Gastroesophageal sphincter (tissue), 4 donors: ENCODE results near the gene LIMCH1. TPM values are rescaled to one million over a fixed set of nuclear protein-coding genes. Genes with fewer than 3 reads are reported as not detected.

Experiments used
- ATAC-seq: fragments of 150-250 bp; one replicate; pipeline ENCODE4 v1.9.1; 2016; ENCODE audit warnings: mild to moderate bottlenecking, moderate library complexity
- H3K27ac ChIP-seq, 4 donors: fragments of 200-600 bp; sonication (generic) in 3 of 4; 1 replicate in 3 of 4; 2 replicates in 1 of 4; pipeline ENCODE4 v1.5.1; 2016 to 2019
- H3K27me3 ChIP-seq: fragments of 200-600 bp; sonication (generic); one replicate; pipeline ENCODE4 v1.5.1; 2019
- H3K36me3 ChIP-seq, 2 donors: fragments of 200-600 bp; sonication (generic); one replicate each; pipeline ENCODE4 v1.5.1; 2019; ENCODE audit warnings: control low read depth in 1 of 2
- H3K4me1 ChIP-seq, 3 donors: fragments of 200-600 bp; sonication (generic); 1 replicate in 2 of 3; 2 replicates in 1 of 3; pipeline ENCODE4 v1.5.1; 2016 to 2019; ENCODE audit warnings: control low read depth in 2 of 3
- H3K4me3 ChIP-seq, 2 donors: fragments of 200-600 bp; sonication (generic); one replicate each; pipeline ENCODE4 v1.5.1; 2019; ENCODE audit warnings: mild to moderate bottlenecking in 1 of 2, moderate library complexity in 1 of 2
- H3K9me3 ChIP-seq, 3 donors: fragments of 200-600 bp; sonication (generic); one replicate each; pipeline ENCODE4 v1.5.1; 2017 to 2019; ENCODE audit warnings: control low read depth in 2 of 3
- EP300 ChIP-seq: sonication (generic); formaldehyde crosslinking; IDR thresholded peaks from one replicate; pipeline ENCODE4 v1.6.1; 2017; ENCODE audit warnings: antibody characterized with exemption, mild to moderate bottlenecking
- POLR2A ChIP-seq, 2 donors: fragments of 450-650 bp; IDR thresholded peaks; one replicate each; pipeline ENCODE4 v1.6.1; 2017; ENCODE audit warnings: antibody characterized with exemption in 2 of 2, mild to moderate bottlenecking in 2 of 2, moderate library complexity in 1 of 2
- POLR2AphosphoS5 ChIP-seq: sonication (generic); formaldehyde crosslinking; IDR thresholded peaks from one replicate; pipeline ENCODE4 v1.6.1; 2017; ENCODE audit warnings: antibody characterized with exemption
- WGBS, 2 donors: methylation state at CpG; one replicate each; pipeline ENCODE4 v1.1.5; 2018; ENCODE audit warnings: low coverage in 1 of 2; 5-methylcytosine and 5-hydroxymethylcytosine counted together
- total RNA-seq, 4 donors: library from RNA; depleted of rRNA; stranded (reverse); fragments of >200 nt; gene quantifications; one replicate each; pipeline ENCODE4 v1.1.0, GENCODE V29; 2016
- TF ChIP-seq, protein P1 (sequence below), 4 experiments: fragments of 200-600 bp in 2 of 4; fragments of 450-650 bp in 2 of 4; sonication (generic) in 1 of 4; IDR thresholded peaks; one replicate each; pipeline ENCODE4 v1.5.1; 2017 to 2019; ENCODE audit warnings: antibody characterized with exemption in 4 of 4, mild to moderate bottlenecking in 2 of 4, moderate library complexity in 2 of 4

The LIMCH1 gene
- total RNA-seq, 4 donors from 2014 or later, result 9.8 to 82.9 (median 63.1) TPM

DNA sequence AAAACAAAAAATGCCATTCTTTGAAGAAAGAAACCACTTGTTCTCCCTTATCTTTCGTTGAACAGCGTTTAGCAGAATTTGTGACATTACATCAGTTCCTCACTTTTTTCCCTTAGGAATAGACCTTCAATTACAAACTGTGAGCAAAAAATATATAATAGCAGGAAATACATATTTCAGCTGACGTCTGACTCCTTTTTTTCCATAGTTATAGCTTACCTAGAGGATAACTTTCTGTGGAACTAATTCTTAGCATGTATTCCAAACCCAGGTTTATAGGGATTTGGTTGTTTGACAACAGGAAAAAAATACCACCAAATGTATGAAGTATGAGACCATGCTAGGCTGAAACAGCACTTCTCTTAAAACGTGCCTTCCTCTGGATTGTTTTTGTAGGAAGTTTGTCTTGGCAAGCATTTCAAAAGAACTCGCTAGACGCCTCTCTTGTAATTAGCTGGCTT lies 2.0 kb upstream of the LIMCH1 start:
- no peaks in the 10 kb centered on the region for H3K9me3 ChIP-seq
- TF ChIP-seq, protein P1, sequence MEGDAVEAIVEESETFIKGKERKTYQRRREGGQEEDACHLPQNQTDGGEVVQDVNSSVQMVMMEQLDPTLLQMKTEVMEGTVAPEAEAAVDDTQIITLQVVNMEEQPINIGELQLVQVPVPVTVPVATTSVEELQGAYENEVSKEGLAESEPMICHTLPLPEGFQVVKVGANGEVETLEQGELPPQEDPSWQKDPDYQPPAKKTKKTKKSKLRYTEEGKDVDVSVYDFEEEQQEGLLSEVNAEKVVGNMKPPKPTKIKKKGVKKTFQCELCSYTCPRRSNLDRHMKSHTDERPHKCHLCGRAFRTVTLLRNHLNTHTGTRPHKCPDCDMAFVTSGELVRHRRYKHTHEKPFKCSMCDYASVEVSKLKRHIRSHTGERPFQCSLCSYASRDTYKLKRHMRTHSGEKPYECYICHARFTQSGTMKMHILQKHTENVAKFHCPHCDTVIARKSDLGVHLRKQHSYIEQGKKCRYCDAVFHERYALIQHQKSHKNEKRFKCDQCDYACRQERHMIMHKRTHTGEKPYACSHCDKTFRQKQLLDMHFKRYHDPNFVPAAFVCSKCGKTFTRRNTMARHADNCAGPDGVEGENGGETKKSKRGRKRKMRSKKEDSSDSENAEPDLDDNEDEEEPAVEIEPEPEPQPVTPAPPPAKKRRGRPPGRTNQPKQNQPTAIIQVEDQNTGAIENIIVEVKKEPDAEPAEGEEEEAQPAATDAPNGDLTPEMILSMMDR (IDR thresholded peaks at IDR 0.05), result no peak
- no peak for TF ChIP-seq POLR2AphosphoS5
- no peak for TF ChIP-seq POLR2A (IDR thresholded peaks at IDR 0.05)
- TF ChIP-seq EP300, result no peak
- no peaks in the 10 kb centered on the region for H3K36me3 ChIP-seq
- no peaks in the 10 kb centered on the region for H3K27me3 ChIP-seq
- H3K4me3 ChIP-seq, result no peak overlapping the region
- H3K27ac ChIP-seq, result peak overlapping the region in 3 of 4 donors; percentile 32 to 56 (median 52)
- H3K4me1 ChIP-seq, result peaks cover 0 to 52% (median 7%) of the 10 kb centered on the region in 3 donors
- ATAC-seq, result no peak
- WGBS, 2 donors, result 38 to 42% methylated on average over 6 of the region's 6 CpGs

DNA sequence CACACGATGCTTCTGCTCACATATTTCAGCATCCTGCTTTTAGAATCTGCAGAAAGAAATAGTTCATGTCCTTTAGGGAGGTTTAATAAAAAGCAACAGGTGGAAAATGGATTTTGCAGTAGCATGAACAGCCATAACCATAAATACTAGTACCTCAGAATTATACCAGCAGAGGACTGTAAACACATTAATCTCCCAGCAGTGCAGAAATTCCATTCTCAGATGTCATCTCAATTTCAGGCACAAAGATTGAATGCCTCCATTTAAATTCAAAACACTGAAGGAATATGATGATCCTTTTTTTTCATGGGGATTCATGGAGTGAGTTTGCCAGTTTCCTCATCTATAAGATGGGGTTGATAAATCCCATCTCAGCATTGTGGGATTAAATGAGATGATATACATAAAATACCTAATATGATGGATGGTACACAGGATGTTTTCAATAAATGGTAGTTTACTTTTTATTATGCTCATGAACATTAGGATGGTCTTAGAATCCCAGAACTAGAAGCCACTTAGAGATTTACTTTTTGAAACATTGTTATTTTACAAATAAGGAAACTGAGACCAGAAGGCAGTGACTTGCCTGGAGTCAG lies 566 bp upstream of the LIMCH1 start:
- WGBS, 2 donors, result 71 to 87% methylated on average over 1 of the region's 1 CpG
- peaks cover 2 to 66% (median 7%) of the 10 kb centered on the region in 3 donors for H3K4me1 ChIP-seq
- H3K4me3 ChIP-seq, result no peak overlapping the region
- H3K9me3 ChIP-seq, result no peaks in the 10 kb centered on the region
- peak overlapping the region in 3 of 4 donors; percentile 3 to 77 (median 70) for H3K27ac ChIP-seq
- H3K27me3 ChIP-seq, result no peaks in the 10 kb centered on the region
- TF ChIP-seq, protein P1 (IDR thresholded peaks at IDR 0.05), result no peak
- TF ChIP-seq EP300, result no peak
- no peak for ATAC-seq
- no peaks in the 10 kb centered on the region for H3K36me3 ChIP-seq

DNA sequence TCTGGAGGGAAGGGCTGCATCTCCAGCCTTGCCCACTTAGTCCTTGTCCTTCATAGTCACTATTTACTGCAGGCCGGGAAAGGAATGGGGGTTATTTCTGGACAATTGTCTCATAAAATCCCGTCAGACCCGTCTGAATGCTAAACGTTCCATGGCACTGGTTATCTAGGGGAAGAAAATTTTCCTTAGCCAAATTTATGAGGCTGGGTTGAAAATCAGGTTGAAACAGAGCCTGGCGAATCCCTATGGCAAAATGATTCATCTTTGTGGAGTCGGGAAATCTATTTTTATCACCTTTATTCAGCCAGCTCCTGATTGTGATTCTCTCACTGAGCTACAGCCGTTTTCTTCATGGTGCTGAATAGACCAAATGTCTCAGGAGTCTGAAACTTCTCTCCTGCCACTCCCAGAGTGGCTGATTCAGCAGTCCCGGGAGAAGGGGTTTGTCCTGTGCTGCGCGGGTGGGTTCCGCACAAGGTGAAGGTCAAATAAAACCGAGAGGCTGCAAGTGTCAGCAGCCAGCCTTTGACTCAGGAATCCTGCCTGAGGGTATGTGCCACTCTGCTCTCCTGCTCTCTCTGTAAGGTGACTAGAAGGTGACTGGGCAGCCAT lies 1.0 kb downstream of the LIMCH1 start:
- peak; percentile 40 for ATAC-seq
- TF ChIP-seq, protein P1 (IDR thresholded peaks at IDR 0.05), result no peak
- no peak for TF ChIP-seq EP300
- no peak for TF ChIP-seq POLR2AphosphoS5
- TF ChIP-seq POLR2A (IDR thresholded peaks at IDR 0.05), result no peak
- Histone ChIP-seq H3K9me3 (no peaks in the 10 kb centered on the region), H3K4me3 (peak overlapping the region; percentile 4 to 14), H3K27ac (peak overlapping the region; percentile 40 to 85 (median 74)), H3K36me3 (no peaks in the 10 kb centered on the region), H3K4me1 (peaks cover 2 to 70% (median 7%) of the 10 kb centered on the region in 3 donors), H3K27me3 (no peaks in the 10 kb centered on the region)
- 16 to 20% methylated on average over 6 to 12 of the region's 12 CpGs for WGBS, 2 donors

DNA sequence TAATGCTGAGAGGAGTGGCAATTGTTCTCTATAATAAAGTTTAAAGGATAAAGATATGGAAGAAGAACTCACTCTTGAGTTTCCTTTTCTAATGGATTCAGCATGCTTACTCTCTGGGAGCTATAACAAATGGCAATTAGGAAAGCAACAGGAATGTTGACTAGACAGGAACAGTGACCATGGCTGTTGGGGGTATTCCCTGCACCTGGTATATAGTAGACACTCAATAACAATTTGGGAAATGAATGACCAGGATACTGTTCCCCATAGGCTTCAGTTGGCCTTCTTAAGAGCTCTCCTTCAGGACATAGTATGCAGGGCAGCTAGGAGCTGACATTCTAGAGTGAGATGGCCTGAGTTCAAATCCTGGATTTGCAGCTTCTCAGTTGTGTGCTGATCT lies 1.8 kb downstream of the LIMCH1 start:
- H3K4me3 ChIP-seq, result no peak overlapping the region
- no peaks in the 10 kb centered on the region for H3K9me3 ChIP-seq
- no peaks in the 10 kb centered on the region for H3K36me3 ChIP-seq
- peaks cover 2 to 70% (median 7%) of the 10 kb centered on the region in 3 donors for H3K4me1 ChIP-seq
- no peak for TF ChIP-seq POLR2A (IDR thresholded peaks at IDR 0.05)
- TF ChIP-seq, protein P1 (IDR thresholded peaks at IDR 0.05), result no peak
- TF ChIP-seq EP300, result no peak
- TF ChIP-seq POLR2AphosphoS5, result no peak
- ATAC-seq, result no peak
- H3K27me3 ChIP-seq, result no peaks in the 10 kb centered on the region
- peak overlapping the region; percentile 40 to 85 (median 74) for H3K27ac ChIP-seq

DNA sequence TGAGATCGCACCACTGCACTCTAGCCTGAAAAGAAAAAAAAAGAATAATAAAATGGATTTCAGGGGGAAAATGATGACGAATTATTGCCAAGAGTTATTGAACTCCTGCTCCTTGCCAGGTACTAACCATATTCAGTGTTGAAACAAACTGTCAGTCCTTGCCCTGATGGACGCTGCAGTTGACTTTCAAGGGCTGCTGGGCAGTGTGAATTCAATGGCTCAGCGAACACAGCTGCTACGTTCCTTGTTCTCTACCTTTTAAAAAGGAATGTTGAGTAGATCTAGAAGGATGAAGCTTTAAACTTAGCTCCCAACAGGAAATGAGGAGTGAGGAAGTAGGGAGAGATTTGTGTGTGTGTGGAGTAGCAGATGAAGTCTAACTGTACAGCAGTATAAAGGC lies 2.7 kb downstream of the LIMCH1 start:
- H3K36me3 ChIP-seq, result no peaks in the 10 kb centered on the region
- H3K4me1 ChIP-seq, result peaks cover 2 to 70% (median 7%) of the 10 kb centered on the region in 3 donors
- H3K27me3 ChIP-seq, result no peaks in the 10 kb centered on the region
- no peak for TF ChIP-seq EP300
- no peak for TF ChIP-seq POLR2AphosphoS5
- TF ChIP-seq, protein P1 (IDR thresholded peaks at IDR 0.05), result no peak
- no peaks in the 10 kb centered on the region for H3K9me3 ChIP-seq
- WGBS, 2 donors, result 67% methylated on average over 1 to 5 of the region's 5 CpGs
- H3K4me3 ChIP-seq, result no peak overlapping the region
- no peak overlapping the region for H3K27ac ChIP-seq
- no peak for ATAC-seq
